Right lobe of liver (tissue), 4 donors: ENCODE measurements around the gene PLXNB3.

ENCODE experiments used
- CTCF ChIP-seq, 4 donors: fragments of 200-600 bp in 3 of 4; fragments of 450-650 bp in 1 of 4; IDR thresholded peaks; one replicate each; pipeline versions ENCODE4 v1.5.1 to v1.8.0; 2016 to 2022; ENCODE audit warnings: antibody characterized with exemption in 4 of 4, mild to moderate bottlenecking in 2 of 4
- POLR2A ChIP-seq: fragments of 450-650 bp; IDR thresholded peaks from one replicate; pipeline ENCODE4 v1.6.1; 2017; ENCODE audit warnings: antibody characterized with exemption, mild to moderate bottlenecking
- donor health status: DM: no; HTN: no; CAD: no.
- donor health status: DM: no; HTN: no; CAD: no.
- donor health status: DM: no; HTN: yes; CAD: no.

GRCh38 chrX:153804100-153804595 lies 40.1 kb downstream of the PLXNB3 start:
- TF ChIP-seq CTCF (IDR thresholded peaks at IDR 0.05) (no peak), POLR2A (no peak)
